ENCODE results near the gene RGPD8. TPM values are rescaled to one million over a fixed set of nuclear protein-coding genes. Genes with fewer than 3 reads are reported as not detected.

RGPD8 gene
- total and polyA plus RNA-seq, 2 of the 13 experiments (the other 11 are each of a cell fraction or from before 2014, with no cell fraction given): 2.3 to 12.8 TPM

DNA sequence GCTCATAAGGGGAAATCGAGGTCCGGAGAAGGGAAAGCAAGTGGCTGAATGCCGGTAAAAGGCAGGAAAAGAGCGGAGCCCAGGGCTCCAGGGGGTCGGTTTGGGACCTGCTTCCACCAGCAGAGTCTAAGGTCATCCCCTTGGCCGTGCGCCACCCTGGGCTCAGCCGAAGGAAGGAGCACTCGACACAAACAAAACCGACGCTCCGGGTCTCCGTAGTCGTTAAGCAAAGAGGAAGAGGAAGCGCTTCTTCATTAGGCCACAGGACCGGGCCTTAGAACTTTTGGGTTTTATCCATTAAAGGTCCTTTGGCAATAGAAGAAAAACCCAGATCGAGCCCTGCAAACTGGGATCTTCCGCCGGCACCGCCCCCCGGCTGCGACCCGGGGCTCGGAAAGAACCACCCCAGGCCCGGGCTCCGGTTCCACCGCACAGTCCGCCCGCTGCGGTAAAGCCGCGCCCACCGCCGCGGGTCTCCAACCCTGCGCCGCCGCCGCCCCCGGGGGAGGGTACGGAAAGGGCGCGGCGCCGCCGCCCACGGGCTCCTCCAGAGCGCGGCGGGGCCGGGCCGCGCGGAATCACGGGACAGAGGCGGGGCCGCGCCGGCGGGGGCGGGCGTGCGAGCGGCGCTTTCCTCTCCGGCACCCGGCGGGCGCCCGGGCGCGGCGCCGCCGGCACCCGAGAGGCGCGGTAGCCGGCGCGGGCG, 48.2 kb upstream of the RGPD8 start, which contains the start of gene TTL (continued):
- no peak for TF ChIP-seq SNRNP70 (IDR thresholded peaks at IDR 0.05; ENCODE audit: low read depth, low read length)
- TF ChIP-seq, protein P1, sequence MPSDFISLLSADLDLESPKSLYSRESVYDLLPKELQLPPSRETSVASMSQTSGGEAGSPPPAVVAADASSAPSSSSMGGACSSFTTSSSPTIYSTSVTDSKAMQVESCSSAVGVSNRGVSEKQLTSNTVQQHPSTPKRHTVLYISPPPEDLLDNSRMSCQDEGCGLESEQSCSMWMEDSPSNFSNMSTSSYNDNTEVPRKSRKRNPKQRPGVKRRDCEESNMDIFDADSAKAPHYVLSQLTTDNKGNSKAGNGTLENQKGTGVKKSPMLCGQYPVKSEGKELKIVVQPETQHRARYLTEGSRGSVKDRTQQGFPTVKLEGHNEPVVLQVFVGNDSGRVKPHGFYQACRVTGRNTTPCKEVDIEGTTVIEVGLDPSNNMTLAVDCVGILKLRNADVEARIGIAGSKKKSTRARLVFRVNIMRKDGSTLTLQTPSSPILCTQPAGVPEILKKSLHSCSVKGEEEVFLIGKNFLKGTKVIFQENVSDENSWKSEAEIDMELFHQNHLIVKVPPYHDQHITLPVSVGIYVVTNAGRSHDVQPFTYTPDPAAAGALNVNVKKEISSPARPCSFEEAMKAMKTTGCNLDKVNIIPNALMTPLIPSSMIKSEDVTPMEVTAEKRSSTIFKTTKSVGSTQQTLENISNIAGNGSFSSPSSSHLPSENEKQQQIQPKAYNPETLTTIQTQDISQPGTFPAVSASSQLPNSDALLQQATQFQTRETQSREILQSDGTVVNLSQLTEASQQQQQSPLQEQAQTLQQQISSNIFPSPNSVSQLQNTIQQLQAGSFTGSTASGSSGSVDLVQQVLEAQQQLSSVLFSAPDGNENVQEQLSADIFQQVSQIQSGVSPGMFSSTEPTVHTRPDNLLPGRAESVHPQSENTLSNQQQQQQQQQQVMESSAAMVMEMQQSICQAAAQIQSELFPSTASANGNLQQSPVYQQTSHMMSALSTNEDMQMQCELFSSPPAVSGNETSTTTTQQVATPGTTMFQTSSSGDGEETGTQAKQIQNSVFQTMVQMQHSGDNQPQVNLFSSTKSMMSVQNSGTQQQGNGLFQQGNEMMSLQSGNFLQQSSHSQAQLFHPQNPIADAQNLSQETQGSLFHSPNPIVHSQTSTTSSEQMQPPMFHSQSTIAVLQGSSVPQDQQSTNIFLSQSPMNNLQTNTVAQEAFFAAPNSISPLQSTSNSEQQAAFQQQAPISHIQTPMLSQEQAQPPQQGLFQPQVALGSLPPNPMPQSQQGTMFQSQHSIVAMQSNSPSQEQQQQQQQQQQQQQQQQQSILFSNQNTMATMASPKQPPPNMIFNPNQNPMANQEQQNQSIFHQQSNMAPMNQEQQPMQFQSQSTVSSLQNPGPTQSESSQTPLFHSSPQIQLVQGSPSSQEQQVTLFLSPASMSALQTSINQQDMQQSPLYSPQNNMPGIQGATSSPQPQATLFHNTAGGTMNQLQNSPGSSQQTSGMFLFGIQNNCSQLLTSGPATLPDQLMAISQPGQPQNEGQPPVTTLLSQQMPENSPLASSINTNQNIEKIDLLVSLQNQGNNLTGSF (CRISPR knock-in tag; IDR thresholded peaks at IDR 0.05): peak; percentile 38; the same call in 1 of the 2 replicates
- 0 out of 2 replicates have a peak, but pooled peaks have one; percentile 71 for TF ChIP-seq ZNF891 (CRISPR knock-in tag; IDR thresholded peaks at IDR 0.05)
- TF ChIP-seq, protein P2, sequence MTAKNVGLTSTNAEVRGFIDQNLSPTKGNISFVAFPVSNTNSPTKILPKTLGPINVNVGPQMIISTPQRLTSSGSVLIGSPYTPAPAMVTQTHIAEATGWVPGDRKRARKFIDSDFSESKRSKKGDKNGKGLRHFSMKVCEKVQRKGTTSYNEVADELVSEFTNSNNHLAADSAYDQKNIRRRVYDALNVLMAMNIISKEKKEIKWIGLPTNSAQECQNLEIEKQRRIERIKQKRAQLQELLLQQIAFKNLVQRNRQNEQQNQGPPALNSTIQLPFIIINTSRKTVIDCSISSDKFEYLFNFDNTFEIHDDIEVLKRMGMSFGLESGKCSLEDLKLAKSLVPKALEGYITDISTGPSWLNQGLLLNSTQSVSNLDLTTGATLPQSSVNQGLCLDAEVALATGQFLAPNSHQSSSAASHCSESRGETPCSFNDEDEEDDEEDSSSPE (CRISPR knock-in tag; IDR thresholded peaks at IDR 0.05): peak; percentile 25; the same call in 1 of the 2 replicates
- TF ChIP-seq PHF21A (CRISPR knock-in tag; IDR thresholded peaks at IDR 0.05): peak; percentile 67; the same call in 1 of the 2 replicates
- TF ChIP-seq, protein P3, sequence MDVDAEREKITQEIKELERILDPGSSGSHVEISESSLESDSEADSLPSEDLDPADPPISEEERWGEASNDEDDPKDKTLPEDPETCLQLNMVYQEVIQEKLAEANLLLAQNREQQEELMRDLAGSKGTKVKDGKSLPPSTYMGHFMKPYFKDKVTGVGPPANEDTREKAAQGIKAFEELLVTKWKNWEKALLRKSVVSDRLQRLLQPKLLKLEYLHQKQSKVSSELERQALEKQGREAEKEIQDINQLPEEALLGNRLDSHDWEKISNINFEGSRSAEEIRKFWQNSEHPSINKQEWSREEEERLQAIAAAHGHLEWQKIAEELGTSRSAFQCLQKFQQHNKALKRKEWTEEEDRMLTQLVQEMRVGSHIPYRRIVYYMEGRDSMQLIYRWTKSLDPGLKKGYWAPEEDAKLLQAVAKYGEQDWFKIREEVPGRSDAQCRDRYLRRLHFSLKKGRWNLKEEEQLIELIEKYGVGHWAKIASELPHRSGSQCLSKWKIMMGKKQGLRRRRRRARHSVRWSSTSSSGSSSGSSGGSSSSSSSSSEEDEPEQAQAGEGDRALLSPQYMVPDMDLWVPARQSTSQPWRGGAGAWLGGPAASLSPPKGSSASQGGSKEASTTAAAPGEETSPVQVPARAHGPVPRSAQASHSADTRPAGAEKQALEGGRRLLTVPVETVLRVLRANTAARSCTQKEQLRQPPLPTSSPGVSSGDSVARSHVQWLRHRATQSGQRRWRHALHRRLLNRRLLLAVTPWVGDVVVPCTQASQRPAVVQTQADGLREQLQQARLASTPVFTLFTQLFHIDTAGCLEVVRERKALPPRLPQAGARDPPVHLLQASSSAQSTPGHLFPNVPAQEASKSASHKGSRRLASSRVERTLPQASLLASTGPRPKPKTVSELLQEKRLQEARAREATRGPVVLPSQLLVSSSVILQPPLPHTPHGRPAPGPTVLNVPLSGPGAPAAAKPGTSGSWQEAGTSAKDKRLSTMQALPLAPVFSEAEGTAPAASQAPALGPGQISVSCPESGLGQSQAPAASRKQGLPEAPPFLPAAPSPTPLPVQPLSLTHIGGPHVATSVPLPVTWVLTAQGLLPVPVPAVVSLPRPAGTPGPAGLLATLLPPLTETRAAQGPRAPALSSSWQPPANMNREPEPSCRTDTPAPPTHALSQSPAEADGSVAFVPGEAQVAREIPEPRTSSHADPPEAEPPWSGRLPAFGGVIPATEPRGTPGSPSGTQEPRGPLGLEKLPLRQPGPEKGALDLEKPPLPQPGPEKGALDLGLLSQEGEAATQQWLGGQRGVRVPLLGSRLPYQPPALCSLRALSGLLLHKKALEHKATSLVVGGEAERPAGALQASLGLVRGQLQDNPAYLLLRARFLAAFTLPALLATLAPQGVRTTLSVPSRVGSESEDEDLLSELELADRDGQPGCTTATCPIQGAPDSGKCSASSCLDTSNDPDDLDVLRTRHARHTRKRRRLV (CRISPR knock-in tag; IDR thresholded peaks at IDR 0.05): peak; percentile 70; the same call in 1 of the 2 replicates
- peak; percentile 68; the same call in 1 of the 2 replicates for TF ChIP-seq ZNF224 (CRISPR knock-in tag; IDR thresholded peaks at IDR 0.05)
- no peak for TF ChIP-seq GTF2F1 (IDR thresholded peaks at IDR 0.05; ENCODE audit: low read length)
- TF ChIP-seq ZBTB7B (CRISPR knock-in tag; IDR thresholded peaks at IDR 0.05): no peak
- TF ChIP-seq ZNF746 (CRISPR knock-in tag; IDR thresholded peaks at IDR 0.05): 0 out of 2 replicates have a peak, but pooled peaks have one; percentile 30
- TF ChIP-seq ESRRA (CRISPR knock-in tag; IDR thresholded peaks at IDR 0.05; ENCODE audit: low read depth): no peak
- TF ChIP-seq NCOA2 (CRISPR knock-in tag; IDR thresholded peaks at IDR 0.05): no peak
- 0 out of 2 replicates have a peak, but pooled peaks have one; percentile 16 for TF ChIP-seq ZSCAN21 (CRISPR knock-in tag; IDR thresholded peaks at IDR 0.05; ENCODE audit: borderline replicate concordance)
- no peak for TF ChIP-seq CENPT (CRISPR knock-in tag; IDR thresholded peaks at IDR 0.05; ENCODE audit: low read depth)
- TF ChIP-seq PITX1 (CRISPR knock-in tag; IDR thresholded peaks at IDR 0.05): no peak

Measured in HepG2 (cell line).